NCI-H1694 treated with DMSO at 0.1 percent for 48 hours (cell line): ENCODE results near the gene BMP7.
"Not testable (repeated sequence)": the region's sequence is repeated elsewhere in the genome, so short reads cannot be mapped to it uniquely, and the experiment has no call there.

Source experiments
- DNase-seq: peaks from one replicate; lab custom pipeline; 2025; lab: John Stamatoyannopoulos, UW

The BMP7 gene

DNA sequence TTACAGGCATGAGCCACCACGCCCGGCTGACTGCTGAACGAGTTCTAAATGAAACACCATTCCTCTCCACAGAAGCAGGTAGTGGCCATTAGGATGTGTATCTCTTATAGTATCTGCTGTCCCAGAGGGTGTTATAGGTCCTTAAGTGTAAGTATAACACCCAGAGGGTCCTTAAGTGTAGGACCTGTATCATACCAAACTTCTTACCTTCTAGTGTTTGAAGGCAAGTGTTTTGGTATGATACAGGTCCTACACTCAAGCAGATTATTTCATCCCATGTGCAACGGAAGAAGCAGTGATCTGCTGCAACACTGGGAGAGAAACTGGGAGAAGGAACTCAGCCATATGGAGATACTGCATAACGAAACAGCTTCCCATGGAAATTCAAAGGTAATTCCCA, 17.4 kb downstream of the BMP7 start:
- no peak for DNase-seq

DNA sequence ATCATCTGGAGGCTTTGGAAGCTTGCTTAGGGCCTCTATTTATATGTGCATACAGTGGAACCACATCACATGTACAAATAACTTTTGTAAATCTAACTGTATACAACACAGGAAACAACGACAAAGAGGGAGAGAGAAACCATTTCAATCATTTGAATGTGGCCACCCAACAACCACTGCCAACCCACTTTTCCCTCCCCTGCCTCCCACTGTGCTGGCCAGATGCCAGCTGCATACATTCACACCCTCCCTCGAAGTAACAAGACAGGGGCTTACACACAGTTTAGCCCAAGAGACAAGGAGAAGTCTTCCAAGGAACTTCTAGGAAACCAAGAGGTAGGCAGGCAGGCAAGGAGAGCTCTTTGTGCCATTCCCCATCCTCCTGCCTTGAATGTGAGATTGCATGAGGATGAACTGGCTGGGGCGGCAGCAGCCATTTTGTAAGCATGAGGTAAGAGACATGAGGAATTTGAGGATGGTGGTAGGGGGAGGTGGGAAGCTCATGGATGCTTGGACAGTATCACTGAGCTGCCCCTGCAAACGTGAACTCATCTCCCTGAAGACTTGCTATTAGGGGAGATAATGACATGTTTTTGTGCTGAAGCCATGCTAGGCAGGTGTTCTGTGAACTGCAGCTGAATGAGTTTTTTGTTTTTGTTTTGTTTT, 18.2 kb downstream of the BMP7 start:
- DNase-seq = no peak

DNA sequence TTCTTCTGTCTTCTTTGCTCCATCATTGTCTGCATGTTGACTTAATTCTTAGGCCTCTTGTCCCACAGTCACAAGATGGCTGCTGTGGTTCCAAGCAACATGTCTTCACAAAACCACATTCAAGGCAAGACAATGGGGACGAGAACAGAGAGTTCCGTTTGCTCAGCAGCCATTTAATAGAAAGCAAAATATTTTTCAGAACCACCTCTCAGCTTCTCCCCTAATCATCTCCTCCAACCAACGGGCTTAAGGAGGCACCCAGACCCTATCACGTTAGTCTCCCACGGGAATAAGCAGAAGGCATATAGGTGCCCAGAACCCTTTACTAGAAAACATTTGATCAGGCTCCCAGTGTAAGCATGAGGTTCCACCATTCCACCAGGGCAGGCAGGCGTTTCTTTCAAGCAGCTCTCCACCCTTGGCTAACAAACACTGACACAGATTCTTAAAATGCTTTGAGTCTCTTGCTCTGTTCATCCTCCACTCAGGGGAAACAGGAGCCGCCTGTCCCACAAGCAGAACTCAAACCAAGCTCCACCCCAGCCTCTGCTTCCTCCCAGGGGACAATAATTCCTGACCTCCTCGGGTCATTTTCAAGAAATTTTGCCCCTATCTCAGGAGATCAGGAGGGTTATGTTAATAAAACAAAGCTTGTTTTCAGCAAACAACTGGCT, 19.0 kb downstream of the BMP7 start:
- DNase-seq = no peak

DNA sequence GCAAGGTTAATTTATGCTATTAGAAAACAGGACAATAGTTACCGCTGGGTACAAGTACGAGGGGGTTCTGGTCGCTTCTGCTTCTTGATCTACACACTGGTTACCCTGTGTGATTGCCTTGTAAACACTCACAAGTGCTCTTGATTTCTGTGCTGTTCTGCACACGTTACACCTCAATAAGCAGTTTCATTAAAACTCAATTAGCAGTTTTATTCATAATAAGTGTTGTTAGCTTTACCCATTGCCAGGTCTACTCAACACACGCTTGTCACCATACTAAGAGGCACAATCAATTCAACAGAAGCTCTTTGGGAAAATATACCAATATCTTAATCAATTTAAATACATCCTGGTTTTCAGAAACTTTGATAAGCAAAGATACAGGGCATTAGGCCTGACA, 20.4 kb downstream of the BMP7 start:
- no peak for DNase-seq

DNA sequence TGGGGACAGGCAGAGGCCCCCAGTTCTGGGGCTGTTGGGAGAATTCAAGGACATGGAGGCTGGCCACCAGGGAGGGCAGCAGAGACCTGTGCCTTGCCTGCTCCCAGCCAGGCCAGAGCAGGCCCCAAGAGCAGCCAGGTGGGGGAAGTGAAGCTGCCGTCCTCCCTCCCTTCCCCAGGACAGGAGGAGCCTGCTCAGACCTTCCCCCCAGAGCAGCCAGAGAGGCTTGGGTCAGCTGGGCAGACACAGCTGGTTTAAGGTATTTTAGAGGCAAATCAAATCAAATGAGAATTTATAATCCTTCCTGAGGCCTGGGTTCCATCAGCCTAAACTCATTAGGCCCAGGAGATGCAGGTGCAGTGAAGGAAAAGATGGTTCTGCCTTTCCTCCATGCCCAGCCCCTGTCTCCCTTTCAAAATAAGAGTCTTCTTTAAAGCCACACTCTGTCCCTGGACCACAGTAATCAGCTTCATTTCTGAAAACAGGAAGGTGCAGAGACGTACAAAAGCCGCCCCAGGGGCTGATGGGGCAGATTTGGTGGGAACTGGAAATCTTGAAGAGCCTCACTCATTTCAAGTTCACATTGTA, 21.7 kb downstream of the BMP7 start:
- no peak for DNase-seq

DNA sequence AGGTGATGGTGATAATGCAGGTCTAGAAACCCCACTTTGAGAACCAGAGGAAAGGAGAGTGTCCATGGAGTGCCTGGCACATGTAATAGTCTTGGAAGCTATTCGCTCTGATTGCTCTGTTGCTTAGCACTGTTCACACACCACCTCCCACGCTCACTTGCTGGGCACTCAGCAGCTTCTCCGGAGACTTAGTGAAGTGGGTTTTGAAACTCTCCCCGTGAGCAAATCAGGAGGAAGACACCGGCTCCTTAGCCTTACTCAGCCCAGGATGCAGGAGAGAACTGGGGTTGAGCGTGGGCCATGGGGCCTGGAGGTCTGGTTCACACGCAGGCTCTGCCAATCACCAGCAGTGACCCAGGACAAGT, 22.2 kb downstream of the BMP7 start:
- DNase-seq = no peak

DNA sequence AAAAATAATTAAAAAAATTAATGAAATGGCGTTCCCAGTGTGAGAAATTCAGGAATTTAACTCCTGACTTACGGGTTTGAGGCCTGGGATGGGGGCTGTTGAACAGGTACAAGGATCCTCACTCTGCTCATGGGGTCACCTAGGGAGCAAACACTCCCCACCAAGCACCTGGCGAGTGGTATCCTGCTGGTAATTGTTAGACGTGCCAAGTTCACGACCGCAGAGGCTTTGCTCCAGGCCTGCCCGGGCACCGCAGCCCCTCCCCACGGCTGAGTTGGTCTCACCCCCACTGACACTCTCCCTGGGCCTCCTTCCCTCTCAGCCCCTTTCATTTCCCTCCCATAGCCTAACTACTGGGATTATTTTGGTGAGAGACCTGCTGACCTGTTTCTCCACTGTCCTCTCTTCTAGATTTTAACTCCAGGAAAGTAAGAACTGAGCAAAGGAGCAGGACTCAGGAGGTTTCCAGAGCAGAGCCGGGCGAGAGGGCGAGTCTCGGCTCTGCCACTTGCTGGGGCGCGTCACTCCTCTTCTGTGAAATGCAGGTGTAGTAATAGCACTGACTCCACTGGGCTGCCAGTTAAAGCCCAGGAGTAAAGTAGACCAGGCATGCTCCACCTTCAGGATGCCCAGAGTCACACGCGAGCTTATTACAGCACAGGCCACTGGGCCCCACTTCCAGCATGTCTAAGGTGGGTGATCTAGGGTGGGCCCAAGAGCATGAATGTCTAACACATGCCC, 22.8 kb downstream of the BMP7 start:
- no peak for DNase-seq

DNA sequence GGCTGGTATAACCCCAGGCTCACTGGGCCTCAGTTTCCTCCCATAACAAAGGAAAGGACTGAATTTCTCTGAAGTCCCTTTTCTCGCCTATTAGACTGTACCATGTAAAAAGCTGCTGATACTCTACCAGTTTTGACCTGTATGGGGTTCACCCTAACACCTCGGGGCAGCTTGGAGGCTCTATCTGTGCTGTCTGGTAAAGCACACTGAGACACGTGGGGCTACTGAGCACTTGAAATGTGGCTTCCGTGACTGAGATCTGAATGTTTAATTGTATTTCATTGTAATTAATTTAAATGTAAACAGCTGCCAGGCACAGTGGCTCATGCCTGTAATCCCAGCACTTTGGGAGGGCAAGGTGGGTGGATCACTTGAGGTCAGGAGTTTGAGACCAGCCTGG, 24.0 kb downstream of the BMP7 start:
- DNase-seq = no peak

DNA sequence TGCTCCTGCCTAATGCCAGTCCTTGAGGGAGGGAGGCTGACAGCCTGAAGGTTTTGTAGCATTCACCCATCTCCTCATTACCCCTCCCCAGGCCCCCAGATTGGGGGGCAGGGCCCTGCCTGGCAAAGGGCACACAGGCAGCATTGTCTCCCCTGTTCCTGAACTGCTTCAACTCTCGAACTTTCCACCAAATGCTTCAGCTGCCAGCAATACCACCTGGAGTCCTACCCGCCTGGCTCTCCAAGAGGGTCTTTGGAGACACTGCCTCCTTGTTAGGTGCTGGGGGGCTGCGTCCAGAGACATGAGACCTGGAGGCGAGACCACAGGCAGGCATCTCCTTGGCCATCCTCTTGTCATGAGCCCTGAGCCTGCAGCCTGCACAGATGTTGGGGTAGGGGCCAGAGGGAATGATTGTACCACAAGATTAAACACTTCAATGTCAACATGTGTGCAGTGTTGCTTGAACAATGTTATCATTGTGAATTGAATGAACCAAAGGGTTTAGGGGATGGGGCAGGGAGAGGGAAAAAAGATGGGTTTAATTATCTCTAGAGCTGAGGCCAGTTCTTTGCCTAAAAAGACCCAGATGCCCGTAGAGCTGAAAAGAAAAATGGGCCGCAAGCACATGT, 25.0 kb downstream of the BMP7 start:
- DNase-seq = no peak

DNA sequence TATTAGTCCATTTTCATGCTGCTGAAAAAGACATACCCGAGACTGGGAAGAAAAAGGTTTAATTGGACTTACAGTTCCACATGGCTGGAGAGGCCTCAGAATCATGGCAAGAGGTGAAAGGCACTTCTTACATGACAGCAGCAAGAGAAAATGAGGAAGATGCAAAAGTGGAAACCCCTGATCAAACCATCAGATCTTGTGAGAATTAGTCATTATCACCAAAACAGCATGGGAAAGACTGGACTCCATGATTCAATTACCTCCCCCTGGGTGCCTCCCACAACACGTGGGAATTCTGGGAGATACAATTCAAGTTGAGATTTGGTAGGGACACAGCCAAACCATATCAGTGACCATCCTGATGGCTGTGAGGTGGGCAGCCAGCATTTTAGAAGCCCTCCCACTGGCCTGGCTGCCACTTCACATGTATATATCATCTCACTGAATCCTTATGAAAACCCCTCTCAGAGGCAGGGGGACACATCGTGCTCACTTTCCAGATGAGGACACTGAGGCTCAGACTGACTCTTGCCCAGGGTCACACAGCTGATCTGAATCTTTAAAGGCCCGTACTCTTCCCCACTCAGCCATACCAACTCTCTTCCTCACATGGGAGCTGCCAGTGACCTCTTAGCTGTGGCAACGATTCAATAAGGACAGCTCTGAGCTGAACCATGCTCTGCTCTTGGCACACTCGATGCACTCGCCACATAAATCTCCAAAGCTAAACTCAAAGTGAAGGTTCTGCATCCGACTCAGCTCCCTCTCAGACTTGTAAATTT, 25.7 kb downstream of the BMP7 start:
- no peak for DNase-seq

DNA sequence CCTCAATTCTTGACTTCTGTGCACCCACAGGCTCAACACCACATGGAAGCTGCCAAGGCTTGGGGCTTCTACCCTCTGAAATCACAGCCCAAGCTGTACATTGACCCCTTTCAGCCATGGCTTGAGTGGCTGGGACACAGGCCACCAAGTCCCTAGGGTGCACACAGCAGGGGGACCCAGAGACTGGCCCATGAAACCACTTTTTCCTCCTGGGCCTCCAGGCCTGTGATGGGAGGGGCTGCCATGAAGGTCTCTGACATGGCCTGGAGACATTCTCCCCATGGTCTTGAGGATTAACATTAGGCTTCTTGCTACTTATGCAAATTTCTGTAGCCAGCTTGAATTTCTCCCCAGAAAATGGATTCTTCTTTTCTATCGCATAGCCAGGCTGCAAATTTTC, 26.7 kb downstream of the BMP7 start:
- DNase-seq = not testable (repeated sequence)

DNA sequence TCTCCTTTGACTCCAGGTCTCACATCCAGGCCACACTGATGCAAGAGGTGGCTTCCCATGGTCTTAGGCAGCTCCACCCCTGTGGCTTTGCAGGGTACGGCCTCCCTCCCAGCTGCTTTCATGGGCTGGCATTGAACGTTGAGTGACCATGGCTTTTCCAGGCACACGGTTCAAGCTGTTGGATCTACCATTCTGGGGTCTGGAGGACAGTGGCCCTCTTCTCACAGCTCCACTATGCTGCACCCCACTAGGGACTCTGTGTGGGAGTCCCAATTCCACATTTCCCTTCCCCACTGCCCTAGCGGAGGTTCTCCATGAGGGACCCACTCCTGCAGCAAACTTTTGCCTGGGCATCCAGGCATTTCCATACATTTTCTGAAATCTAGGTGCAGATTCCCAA, 27.1 kb downstream of the BMP7 start:
- DNase-seq = not testable (repeated sequence)

DNA sequence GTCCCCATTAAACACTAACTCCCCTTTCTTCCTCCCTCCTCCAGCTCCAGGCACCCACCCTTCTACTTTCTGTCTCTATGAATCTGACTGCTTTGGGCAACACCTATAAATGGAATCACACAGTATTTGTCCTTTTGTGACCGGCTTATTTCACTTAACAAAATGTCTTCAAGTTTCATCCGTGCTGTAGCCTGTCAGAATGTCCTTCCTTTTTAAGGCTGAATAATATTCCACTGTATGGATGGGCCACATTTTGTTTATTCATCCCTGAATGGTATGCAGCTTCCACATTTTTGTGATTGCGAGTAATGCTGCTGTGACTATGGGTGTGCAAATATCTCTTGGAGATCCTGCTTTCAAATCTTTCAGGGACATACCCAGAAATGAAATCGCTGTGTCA, 28.4 kb downstream of the BMP7 start:
- DNase-seq = no peak

DNA sequence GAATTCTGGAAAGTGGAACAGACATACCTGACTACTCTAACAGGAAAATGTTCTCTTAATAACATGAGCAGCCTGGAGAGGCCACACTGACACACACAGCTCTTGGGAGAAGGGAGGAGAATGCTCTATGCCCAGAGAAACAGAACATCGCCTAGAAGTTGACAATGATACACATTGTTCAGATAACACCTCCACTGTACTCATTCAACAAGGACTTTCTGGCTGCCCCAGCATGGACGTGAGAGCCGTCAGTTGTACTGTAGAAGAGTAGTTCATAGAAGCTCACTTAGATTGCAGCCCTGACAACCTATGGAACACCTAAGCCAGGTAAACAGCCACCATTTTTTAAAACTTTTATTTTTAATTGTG, 28.9 kb downstream of the BMP7 start:
- no peak for DNase-seq

DNA sequence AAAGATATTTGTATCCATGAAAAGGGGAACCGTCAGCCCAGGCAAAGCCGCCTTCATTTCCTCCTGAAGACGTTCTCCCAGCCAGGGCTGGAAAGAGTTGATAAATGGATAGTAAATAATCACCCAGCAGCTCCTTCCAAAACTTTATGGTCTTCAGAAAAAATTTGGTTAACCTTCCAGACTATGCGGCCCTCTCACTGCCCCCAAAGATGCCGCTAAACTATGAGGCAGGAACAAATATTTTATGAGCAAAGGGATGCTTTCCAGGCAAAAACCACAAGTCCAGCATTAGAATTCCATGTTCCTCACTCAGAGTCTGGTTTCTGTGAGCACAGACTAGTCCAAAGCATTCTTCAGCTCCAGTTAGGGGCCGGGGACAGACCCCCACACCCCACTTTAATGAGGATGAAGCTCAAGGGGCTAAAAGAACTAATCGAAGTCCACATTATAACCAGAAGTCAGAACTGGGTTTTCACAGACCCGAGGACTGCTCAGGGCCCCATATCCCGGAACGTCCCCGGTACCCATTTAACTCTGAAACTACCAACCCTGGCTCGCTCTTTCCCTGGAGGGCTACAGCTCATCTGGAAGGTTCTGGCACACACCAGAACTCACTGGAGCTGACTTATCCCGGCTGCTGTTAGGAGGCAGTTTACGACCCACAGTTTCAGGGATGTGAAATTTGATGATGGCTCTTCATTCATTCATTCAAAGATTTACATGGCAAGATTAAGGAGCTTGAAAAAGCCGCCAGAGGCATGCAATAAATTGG, 29.4 kb downstream of the BMP7 start:
- DNase-seq = no peak

DNA sequence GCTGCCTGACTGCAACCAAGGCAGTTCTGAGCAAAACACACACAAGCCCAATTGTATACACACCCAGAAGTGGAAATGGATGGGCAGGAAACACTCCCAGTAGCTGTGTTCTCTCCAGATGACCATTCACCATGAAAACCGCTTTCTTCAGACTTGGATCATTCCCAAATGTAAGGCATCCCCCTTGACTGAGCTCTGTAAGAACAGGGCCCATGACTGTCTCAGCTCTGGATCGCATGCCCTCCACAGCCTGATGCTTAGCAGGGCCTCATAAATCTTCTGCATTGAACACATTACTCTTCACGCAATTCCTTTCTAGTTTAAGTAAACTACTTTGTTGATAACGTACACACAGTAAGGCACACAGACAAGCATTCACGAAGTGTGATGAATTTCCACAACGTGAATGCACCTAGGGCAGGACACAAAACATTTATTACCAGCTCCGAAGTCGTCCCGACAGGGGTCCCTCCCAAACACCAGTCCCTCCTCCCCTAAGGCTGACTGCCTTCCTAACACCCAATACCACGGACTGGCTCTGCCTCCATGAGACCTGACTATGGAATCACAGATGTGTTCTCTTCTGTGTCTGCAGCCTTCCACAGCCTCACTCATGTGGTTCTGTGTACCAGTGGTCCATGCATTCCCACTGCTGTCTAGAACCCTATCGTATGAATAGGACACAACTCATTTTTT, 31.7 kb downstream of the BMP7 start:
- no peak for DNase-seq

DNA sequence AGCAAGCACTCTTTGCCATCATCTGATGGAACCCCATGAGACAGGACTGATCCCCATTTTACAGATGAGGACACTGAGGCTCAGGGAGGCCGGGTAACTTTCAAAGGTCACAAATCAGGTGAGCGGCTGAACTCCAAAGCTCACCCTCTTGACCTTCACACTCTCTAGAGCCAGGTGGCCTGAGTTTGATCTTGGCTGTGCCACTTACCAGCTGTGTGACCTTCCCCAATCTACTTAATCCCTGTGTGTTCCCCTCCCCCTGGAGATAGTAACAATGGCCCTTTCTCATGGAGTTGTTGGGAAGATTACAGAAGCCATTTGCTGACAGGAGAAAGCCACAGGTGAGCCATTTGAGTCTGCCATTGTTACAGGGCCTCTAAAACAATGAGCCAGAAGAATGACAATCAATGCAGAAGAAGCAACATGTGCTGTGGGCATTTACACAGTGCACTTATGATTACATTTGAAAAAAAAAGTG, 34.5 kb downstream of the BMP7 start:
- no peak for DNase-seq

DNA sequence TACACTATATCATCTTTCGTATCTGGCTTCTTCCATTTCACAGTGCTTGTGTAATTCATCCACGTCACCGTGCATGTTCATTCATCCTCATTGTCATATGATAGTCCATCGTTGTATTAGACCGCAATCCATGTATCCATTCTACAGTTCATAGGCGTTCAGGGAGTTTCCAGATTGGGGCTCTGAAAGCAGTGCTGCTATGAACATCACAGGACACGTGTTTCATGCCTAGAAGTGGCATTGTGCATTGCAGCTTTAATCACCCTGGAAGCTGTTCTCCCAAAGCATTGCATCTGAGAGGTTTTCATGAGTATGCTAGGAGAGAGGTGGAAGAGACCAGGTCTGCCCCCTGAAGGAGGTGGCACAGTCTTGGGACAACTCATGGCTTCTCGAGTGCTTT, 35.3 kb downstream of the BMP7 start:
- DNase-seq = no peak

DNA sequence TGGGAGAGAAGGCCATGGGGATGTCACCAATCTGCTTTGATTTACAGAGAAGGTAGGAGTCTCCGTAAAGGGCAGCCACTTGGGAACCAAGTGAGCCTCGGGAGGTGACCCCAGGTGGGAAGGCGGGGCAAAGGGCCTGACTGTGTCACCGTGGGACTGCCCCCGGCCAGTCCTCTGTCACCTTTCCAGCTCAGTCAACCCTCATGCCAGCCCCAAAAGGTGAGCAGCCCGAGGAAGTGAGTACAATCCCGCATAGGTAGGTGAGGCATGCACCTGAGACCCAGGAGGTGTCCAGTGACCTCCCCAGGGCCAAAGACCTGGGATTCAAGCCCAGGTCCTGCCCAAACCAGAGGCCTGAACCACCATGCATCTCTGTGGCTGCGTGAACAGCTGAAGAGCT, 36.2 kb downstream of the BMP7 start:
- no peak for DNase-seq

DNA sequence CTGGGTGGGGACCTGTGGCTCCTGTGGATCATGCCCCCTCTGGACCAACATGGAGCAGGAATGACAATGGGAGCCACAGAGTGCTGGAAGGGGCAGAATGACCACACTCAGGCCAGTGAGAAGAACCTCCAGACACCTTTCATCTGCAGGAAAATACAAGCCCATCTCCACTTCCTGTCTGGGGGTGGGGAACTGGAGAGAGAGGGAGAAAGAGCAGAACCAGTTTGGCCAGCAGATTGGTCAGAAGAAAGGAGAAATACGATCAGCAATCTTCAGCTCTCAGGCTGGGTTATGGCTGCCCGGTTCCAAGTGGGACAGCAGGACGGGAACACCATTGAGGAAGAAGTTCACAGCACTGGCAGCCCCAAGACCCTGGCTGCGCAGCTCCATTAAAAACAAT, 37.0 kb downstream of the BMP7 start:
- no peak for DNase-seq
